ENCODE results near the gene SHH.
A peak's percentile ranks its signal among the peaks of the same experiment; 100 is the strongest.

- TF ChIP-seq CTCF (IDR thresholded peaks at IDR 0.05) (peak; percentile 19; the same call in 1 of the 2 replicates), POLR2AphosphoS5 (IDR thresholded peaks at IDR 0.05; ENCODE audit: low read depth, low read length) (no peak)
These were observed 3.5 kb downstream of the SHH start for GRCh38 chr7:155808549-155809331.

Measured in Panc1 (cell line).